ENCODE measurements around the gene GPR137B. TPM values are rescaled to one million over a fixed set of nuclear protein-coding genes. Genes with fewer than 3 reads are reported as not detected.
A peak's percentile ranks its signal among the peaks of the same experiment; 100 is the strongest.

GPR137B gene
- total RNA-seq, 1 donor from 2014 or later, result 16.0 TPM

DNA sequence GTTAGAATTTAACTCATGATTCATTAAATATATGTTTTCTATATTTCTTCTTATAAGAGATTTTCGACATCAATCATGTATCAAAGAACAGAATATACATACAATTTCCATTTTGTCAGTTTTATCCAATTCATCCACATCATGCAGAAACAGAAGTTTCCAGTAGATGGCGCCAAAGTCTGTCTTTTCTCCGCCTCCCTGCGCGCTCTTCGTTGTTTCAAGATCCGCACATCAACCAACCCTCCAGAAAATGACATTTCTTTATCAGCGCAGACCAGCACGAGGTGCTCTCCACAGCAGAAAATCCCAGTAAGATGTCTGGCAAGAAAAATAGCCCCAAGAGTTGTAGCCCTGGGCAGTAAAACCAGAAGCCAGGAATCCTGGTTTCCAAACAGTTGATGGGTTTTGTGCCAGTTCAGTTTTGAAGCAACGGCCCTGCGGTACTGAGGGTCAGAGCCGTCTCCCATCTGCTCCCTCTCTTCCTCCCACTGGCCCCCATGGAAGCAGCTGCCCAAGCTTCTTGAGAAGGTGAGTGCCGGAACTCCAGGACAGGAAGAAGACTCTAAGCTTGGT is 38.6 kb upstream of the GPR137B start:
- no peak for DNase-seq (ENCODE audit: extremely low spot score, unreplicated experiment)
- no peaks in the 10 kb centered on the region for H3K36me3 Mint-ChIP-seq
- peak overlapping the region; percentile 15 for H3K27ac Mint-ChIP-seq
- H3K4me1 Mint-ChIP-seq (ENCODE audit: unreplicated experiment), result peaks cover 5% of the 10 kb centered on the region
- peak overlapping the region; percentile 18 for H3K4me3 Mint-ChIP-seq
- H3K27me3 Mint-ChIP-seq, result no peaks in the 10 kb centered on the region
- TF ChIP-seq, protein P1, sequence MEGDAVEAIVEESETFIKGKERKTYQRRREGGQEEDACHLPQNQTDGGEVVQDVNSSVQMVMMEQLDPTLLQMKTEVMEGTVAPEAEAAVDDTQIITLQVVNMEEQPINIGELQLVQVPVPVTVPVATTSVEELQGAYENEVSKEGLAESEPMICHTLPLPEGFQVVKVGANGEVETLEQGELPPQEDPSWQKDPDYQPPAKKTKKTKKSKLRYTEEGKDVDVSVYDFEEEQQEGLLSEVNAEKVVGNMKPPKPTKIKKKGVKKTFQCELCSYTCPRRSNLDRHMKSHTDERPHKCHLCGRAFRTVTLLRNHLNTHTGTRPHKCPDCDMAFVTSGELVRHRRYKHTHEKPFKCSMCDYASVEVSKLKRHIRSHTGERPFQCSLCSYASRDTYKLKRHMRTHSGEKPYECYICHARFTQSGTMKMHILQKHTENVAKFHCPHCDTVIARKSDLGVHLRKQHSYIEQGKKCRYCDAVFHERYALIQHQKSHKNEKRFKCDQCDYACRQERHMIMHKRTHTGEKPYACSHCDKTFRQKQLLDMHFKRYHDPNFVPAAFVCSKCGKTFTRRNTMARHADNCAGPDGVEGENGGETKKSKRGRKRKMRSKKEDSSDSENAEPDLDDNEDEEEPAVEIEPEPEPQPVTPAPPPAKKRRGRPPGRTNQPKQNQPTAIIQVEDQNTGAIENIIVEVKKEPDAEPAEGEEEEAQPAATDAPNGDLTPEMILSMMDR (conservative IDR thresholded peaks at IDR 0.05), result peak; percentile 97
- H3K9me3 Mint-ChIP-seq, result no peaks in the 10 kb centered on the region

DNA sequence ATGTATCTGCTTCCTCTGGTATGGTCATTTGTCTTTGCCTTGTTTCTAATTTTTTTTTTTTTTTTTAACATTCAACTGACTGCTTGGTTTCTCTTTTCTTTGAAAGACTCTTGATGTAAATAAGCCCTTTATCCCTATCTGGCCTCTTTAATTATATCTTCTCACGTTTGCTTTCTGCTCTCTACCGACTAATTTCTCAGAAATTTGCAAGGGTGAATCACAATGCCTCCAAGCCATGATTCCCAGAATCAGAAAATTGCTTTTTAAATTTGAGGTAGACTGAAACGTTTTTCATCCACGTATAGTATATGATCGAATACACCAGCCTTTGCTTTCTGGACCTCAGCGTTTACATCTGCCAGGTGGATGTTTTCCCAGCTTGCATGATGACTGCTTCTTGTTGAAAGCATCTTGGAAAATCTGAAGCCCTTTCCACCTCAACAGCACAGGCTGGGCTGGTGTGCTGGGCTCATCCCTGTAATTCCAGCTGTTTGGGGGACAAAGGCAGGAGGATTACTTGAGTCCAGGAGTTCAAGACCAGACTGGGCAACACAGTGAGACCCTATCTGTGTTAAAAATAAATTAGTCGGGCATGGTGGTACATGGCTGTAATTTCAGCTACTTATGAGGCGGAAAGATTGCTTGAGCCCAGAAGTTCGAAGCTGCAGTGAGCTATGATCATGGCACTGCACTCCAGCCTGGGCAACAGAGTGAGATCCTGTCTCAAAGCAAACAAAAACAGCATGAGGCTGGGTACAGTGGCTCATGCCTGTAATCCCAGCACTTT is 35.0 kb upstream of the GPR137B start:
- Mint-ChIP-seq H3K4me1 (ENCODE audit: unreplicated experiment) (peaks cover 5% of the 10 kb centered on the region), H3K27me3 (no peaks in the 10 kb centered on the region), H3K36me3 (no peaks in the 10 kb centered on the region), H3K9me3 (no peaks in the 10 kb centered on the region), H3K4me3 (no peak overlapping the region), H3K27ac (no peak overlapping the region)
- TF ChIP-seq, protein P1 (conservative IDR thresholded peaks at IDR 0.05), result no peak
- no peak for DNase-seq (ENCODE audit: extremely low spot score, unreplicated experiment)

DNA sequence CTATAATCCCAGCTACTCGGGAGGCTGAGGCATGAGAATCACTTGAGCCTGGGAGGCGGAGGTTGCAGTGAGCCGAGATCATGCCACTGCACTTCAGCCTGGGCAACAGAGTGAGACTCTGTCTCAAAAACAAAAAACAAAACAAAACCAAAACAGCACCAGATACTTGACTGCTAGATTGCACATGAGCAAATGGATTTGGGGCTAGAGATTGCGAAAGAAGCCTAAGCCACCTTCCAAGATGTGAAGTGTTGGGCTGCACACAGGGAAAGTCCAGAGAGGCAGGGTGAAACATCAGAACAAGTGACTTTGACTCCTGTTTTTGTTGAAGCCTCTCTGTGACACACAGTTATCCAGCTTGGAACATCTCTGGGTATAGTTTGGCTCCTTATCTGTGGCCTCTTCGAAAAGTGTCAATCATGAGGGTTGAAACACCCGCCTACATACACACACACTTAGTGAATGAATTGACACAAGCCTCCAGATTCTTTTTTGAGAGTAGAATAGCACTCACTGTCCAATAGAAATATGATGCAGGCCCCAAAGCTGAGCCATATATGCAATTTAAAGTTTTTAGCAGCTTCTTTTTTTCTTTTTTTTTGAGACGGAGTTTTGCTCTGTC is 34.2 kb upstream of the GPR137B start:
- no peaks in the 10 kb centered on the region for H3K36me3 Mint-ChIP-seq
- no peaks in the 10 kb centered on the region for H3K9me3 Mint-ChIP-seq
- no peak for DNase-seq (ENCODE audit: extremely low spot score, unreplicated experiment)
- H3K4me3 Mint-ChIP-seq, result no peak overlapping the region
- no peak overlapping the region for H3K27ac Mint-ChIP-seq
- no peaks in the 10 kb centered on the region for H3K27me3 Mint-ChIP-seq
- H3K4me1 Mint-ChIP-seq (ENCODE audit: unreplicated experiment), result peaks cover 5% of the 10 kb centered on the region
- TF ChIP-seq, protein P1 (conservative IDR thresholded peaks at IDR 0.05), result no peak

DNA sequence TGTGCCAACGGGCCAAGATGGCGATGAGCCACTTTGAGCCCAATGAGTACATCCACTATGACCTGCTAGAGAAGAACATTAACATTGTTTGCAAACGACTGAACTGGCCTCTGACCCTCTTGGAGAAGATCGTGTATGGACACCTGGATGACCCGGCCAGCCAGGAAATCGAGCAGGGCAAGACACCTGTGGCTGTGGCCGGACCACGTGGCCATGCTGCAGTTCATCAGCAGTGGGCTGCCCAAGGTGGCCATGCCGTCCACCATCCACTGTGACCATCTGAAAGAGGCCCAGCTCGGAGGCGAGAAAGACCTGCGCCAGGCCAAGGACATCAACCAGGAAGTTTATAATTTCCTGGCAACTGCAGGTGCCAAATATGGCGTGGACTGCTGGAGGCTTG is 32.2 kb upstream of the GPR137B start:
- no peak for DNase-seq (ENCODE audit: extremely low spot score, unreplicated experiment)
- Mint-ChIP-seq H3K36me3 (no peaks in the 10 kb centered on the region), H3K4me3 (no peak overlapping the region), H3K27me3 (no peaks in the 10 kb centered on the region), H3K4me1 (ENCODE audit: unreplicated experiment) (no peaks in the 10 kb centered on the region), H3K9me3 (no peaks in the 10 kb centered on the region), H3K27ac (no peak overlapping the region)
- TF ChIP-seq, protein P1 (conservative IDR thresholded peaks at IDR 0.05), result no peak

DNA sequence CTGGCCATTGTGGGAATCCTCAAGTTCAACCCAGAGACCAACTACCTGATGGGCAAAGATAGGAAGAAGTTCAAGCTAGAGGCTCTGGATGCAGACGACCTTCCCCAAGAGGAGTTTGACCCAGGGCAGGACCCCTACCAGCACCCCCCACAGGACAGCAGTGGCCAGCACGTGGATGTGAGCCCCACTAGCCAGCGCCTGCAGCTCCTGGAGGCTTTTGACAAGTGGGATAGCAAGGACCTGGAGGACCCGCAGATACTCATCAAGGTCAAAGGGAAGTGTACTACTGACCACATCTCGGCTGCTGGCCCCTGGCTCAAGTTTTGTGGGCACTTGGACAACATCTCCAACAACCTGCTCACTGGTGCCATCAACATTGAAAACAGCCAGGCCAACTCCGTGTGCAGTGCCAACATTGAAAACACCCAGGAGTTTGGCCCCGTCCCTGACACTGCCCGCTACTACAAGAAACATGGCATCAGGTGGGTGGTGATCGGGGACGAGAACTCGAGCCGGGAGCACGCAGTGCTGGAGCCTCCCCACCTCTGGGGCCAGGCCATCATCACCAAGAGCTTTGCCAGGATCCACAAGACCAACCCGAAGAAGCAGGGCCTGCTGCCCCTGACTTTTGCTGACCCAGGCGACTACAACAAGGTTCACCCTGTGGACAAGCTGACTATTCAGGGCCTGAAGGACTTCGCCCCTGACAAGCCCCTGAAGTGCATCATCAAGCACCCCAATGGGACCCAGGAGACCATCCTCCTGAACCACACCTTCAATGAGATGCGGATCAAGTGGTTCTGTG is 30.6 kb upstream of the GPR137B start:
- H3K9me3 Mint-ChIP-seq, result no peaks in the 10 kb centered on the region
- TF ChIP-seq, protein P1 (conservative IDR thresholded peaks at IDR 0.05), result no peak
- no peak overlapping the region for H3K27ac Mint-ChIP-seq
- H3K4me3 Mint-ChIP-seq, result no peak overlapping the region
- no peak for DNase-seq (ENCODE audit: extremely low spot score, unreplicated experiment)
- H3K4me1 Mint-ChIP-seq (ENCODE audit: unreplicated experiment), result no peaks in the 10 kb centered on the region
- no peaks in the 10 kb centered on the region for H3K27me3 Mint-ChIP-seq
- no peaks in the 10 kb centered on the region for H3K36me3 Mint-ChIP-seq

Measured in type B pancreatic cell (in vitro differentiated cells).